ENCODE data around the gene FBXO44.

DNA sequence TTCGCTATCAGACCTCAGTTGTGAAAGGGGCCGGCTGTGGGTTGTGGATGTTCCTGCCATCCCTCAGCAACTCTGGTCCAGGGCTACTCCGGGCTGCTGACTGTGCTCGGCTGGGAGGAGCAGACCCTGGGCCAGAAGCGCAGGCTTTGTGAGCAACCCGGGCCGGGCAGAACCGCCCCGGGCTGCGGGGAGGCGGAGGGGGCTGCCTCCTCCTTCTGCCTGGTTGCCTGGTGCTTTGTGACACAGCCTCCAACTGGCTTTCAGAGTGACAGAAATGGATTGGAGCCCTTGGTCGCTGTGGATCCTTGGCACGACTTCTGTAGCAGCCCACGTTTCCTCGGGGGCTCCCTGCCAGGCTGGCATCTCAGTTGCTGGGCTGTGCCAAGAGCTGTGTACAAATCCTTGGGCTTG lies 46.9 kb downstream of the FBXO44 start:
- TF ChIP-seq, protein P1, sequence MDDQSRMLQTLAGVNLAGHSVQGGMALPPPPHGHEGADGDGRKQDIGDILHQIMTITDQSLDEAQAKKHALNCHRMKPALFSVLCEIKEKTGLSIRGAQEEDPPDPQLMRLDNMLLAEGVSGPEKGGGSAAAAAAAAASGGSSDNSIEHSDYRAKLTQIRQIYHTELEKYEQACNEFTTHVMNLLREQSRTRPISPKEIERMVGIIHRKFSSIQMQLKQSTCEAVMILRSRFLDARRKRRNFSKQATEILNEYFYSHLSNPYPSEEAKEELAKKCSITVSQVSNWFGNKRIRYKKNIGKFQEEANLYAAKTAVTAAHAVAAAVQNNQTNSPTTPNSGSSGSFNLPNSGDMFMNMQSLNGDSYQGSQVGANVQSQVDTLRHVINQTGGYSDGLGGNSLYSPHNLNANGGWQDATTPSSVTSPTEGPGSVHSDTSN (IDR thresholded peaks at IDR 0.05) = no peak
- no peak for TF ChIP-seq POLR2AphosphoS2 (conservative IDR thresholded peaks at IDR 0.05; ENCODE audit: low read length)
- TF ChIP-seq, protein P2, sequence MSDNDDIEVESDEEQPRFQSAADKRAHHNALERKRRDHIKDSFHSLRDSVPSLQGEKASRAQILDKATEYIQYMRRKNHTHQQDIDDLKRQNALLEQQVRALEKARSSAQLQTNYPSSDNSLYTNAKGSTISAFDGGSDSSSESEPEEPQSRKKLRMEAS (IDR thresholded peaks at IDR 0.05) = no peak
- TF ChIP-seq TFCP2L1 (CRISPR knock-in tag; IDR thresholded peaks at IDR 0.05) = no peak
- TF ChIP-seq MAZ (IDR thresholded peaks at IDR 0.05; ENCODE audit: borderline replicate concordance, low read depth, low read length) = no peak
- TF ChIP-seq NPAS2 (CRISPR knock-in tag; IDR thresholded peaks at IDR 0.05; ENCODE audit: borderline replicate concordance) = no peak
- TF ChIP-seq FOSL2 (IDR thresholded peaks at IDR 0.05) = no peak
- TF ChIP-seq FOSL2 (CRISPR knock-in tag; IDR thresholded peaks at IDR 0.05) = no peak
- TF ChIP-seq POLR2A (IDR thresholded peaks at IDR 0.05; ENCODE audit: low read length) = no peak
- TF ChIP-seq, protein P3, sequence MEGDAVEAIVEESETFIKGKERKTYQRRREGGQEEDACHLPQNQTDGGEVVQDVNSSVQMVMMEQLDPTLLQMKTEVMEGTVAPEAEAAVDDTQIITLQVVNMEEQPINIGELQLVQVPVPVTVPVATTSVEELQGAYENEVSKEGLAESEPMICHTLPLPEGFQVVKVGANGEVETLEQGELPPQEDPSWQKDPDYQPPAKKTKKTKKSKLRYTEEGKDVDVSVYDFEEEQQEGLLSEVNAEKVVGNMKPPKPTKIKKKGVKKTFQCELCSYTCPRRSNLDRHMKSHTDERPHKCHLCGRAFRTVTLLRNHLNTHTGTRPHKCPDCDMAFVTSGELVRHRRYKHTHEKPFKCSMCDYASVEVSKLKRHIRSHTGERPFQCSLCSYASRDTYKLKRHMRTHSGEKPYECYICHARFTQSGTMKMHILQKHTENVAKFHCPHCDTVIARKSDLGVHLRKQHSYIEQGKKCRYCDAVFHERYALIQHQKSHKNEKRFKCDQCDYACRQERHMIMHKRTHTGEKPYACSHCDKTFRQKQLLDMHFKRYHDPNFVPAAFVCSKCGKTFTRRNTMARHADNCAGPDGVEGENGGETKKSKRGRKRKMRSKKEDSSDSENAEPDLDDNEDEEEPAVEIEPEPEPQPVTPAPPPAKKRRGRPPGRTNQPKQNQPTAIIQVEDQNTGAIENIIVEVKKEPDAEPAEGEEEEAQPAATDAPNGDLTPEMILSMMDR (IDR thresholded peaks at IDR 0.05) = no peak
